PC-9 (cell line): ENCODE measurements around the gene OR4F29. TPM values are rescaled to one million over a fixed set of nuclear protein-coding genes. Genes with fewer than 3 reads are reported as not detected.
"Not testable (repeated sequence)": the region's sequence is repeated elsewhere in the genome, so short reads cannot be mapped to it uniquely, and the experiment has no call there.

Source experiments
- Bru-seq: library from RNA; stranded (reverse); fragments of 400-500 nt; gene quantifications from one replicate; lab custom pipeline; 2021; lab: Mats Ljungman, UMichigan
- BruChase-seq, 2 experiments: library from RNA; stranded (reverse); fragments of 400-500 nt; gene quantifications; one replicate each; lab custom pipeline; 2021; lab: Mats Ljungman, UMichigan
- BruUV-seq: library from RNA; stranded (reverse); fragments of 400-500 nt; replicated peaks from 2 replicates; lab custom pipeline; 2021; lab: Mats Ljungman, UMichigan
- CTCF ChIA-PET: fragments of 300-600 bp; sonication (Branson Sonifier 250); formaldehyde crosslinking; loops from one replicate; lab custom pipeline; 2022; ENCODE audit warnings: antibody characterized with exemption; lab: Charles Lee
- POLR2A ChIA-PET: fragments of 300-600 bp; sonication (Branson Sonifier 250); formaldehyde crosslinking; loops from one replicate; lab custom pipeline; 2022; ENCODE audit warnings: antibody characterized with exemption; ENCODE audit not compliant: unreplicated experiment; lab: Charles Lee
- DNase-seq, 2 experiments: peaks; one replicate each; pipeline versions ENCODE4 v3.0.0 to v3.0.0-alpha.2; 2015 to 2022; ENCODE audit warnings: mixed read lengths in 1 of 2
- H2AFZ ChIP-seq: fragments of 200-600 bp; sonication (generic); 2 replicates; pipeline ENCODE4 v1.8.1; 2017; ENCODE audit warnings: antibody characterized with exemption
- H3F3A ChIP-seq: fragments of 200-600 bp; sonication (generic); 2 replicates; pipeline ENCODE4 v1.8.1; 2017; ENCODE audit warnings: antibody characterized with exemption, mild to moderate bottlenecking, low read depth; ENCODE audit not compliant: insufficient read depth
- H3K27ac ChIP-seq: fragments of 200-600 bp; sonication (generic); 2 replicates; pipeline ENCODE4 v1.6.1; 2016; ENCODE audit warnings: mixed run types
- H3K27me3 ChIP-seq: fragments of 200-600 bp; sonication (generic); 2 replicates; pipeline ENCODE4 v1.6.1; 2016; ENCODE audit warnings: low read depth, mixed run types; ENCODE audit not compliant: insufficient read depth
- H3K36me3 ChIP-seq: fragments of 200-600 bp; sonication (generic); 2 replicates; pipeline ENCODE4 v1.6.1; 2016; ENCODE audit warnings: low read depth, mixed run types
- H3K4me1 ChIP-seq: fragments of 200-600 bp; sonication (generic); replicated peaks from 2 replicates; pipeline ENCODE4 v1.6.1; 2016; ENCODE audit warnings: mixed run types; ENCODE audit not compliant: insufficient read depth
- H3K4me2 ChIP-seq: fragments of 200-600 bp; sonication (generic); 2 replicates; pipeline ENCODE4 v1.6.1; 2017; ENCODE audit warnings: mixed run types
- H3K4me3 ChIP-seq: fragments of 200-600 bp; sonication (generic); 2 replicates; pipeline ENCODE4 v1.6.1; 2016; ENCODE audit warnings: mixed run types
- H3K79me2 ChIP-seq: fragments of 200-600 bp; sonication (generic); 2 replicates; pipeline ENCODE4 v1.6.1; 2017; ENCODE audit warnings: low read depth, mixed run types
- H3K9me2 ChIP-seq: fragments of 200-600 bp; sonication (generic); 2 replicates; pipeline ENCODE4 v1.8.1; 2017; ENCODE audit warnings: mild to moderate bottlenecking; ENCODE audit not compliant: insufficient read depth
- H3K9me3 ChIP-seq: fragments of 200-600 bp; sonication (generic); 2 replicates; pipeline ENCODE4 v1.8.1; 2016; ENCODE audit warnings: low read depth; ENCODE audit not compliant: insufficient read depth
- H4K20me1 ChIP-seq: fragments of 200-600 bp; sonication (generic); 2 replicates; pipeline ENCODE4 v1.8.1; 2017; ENCODE audit not compliant: insufficient read depth
- intact Hi-C: fragments of 100-400 bp; cut with micrococcal nuclease; formaldehyde crosslinking; loops from one replicate; pipeline ENCODE4 v1.10.0; 2022; ENCODE audit not compliant: unreplicated experiment
- long read RNA-seq: library from polyadenylated mRNA; stranded (forward); transcript quantifications from one replicate; pipeline ENCODE4 v2.0.0, GENCODE V29; 2022
- total RNA-seq: library from RNA; stranded (reverse); gene quantifications from 2 replicates; pipeline ENCODE4 v1.2.3, GENCODE V29; 2021

OR4F29 gene
- not detected in 2 replicates for total RNA-seq
- Bru-seq, nascent RNA = not detected
- BruChase-seq, experiment 1, labeled RNA remaining after a 2-hour chase = not detected
- not detected for BruChase-seq, experiment 2, labeled RNA remaining after a 6-hour chase
- long read RNA-seq = 0 reads

- H3K9me3 ChIP-seq, CTCF ChIA-PET, BruUV-seq, H3K4me2 ChIP-seq, H3K4me1 ChIP-seq, H2AFZ ChIP-seq, H3K79me2 ChIP-seq, H3K9me2 ChIP-seq, DNase-seq, intact Hi-C loops, H3K36me3 ChIP-seq, H3K4me3 ChIP-seq, H3K27me3 ChIP-seq, H4K20me1 ChIP-seq, POLR2A ChIA-PET, H3K27ac ChIP-seq, H3F3A ChIP-seq: not testable (repeated sequence)
Measured at GRCh38 chr1:451578-451977, at the start of gene OR4F29. Gene OR4F29 (minus strand): TSS chr1:451678. CDS start chr1:451678, 0 bp downstream.

Other genes with a start within 250 kb of the OR4F29 start
- gene OR4F16, start 235.0 kb upstream of the OR4F29 start, total RNA-seq = not detected in 2 replicates